OCI-LY3 (cell line): Measurements from ENCODE around the gene GRID1.

ENCODE experiments used
- H2AFZ ChIP-seq: fragments of 200-600, 300-600 bp; shearing (Covaris generic); 2 replicates; pipeline ENCODE4 v1.6.0; 2014; ENCODE audit warnings: antibody characterized with exemption, low read depth, low read length
- H3K27ac ChIP-seq: fragments of 200-600, 300-600 bp; sonication (generic); 2 replicates; pipeline ENCODE4 v1.5.1; 2014; ENCODE audit warnings: mild to moderate bottlenecking, low read length, moderate library complexity, mixed read lengths
- H3K27me3 ChIP-seq: fragments of 200-600, 300-600 bp; sonication (generic); 2 replicates; pipeline ENCODE4 v1.6.1; 2014; ENCODE audit warnings: low read depth, low read length, mixed read lengths
- H3K36me3 ChIP-seq: fragments of 200-600, 300-600 bp; sonication (generic); replicated peaks from 2 replicates; pipeline ENCODE3; 2014; ENCODE audit warnings: low read depth, low read length, mixed read lengths
- H3K4me1 ChIP-seq: fragments of 300-600, 200-600 bp; sonication (generic); 2 replicates; pipeline ENCODE4 v1.6.1; 2014; ENCODE audit warnings: low read length, mixed read lengths
- H3K4me2 ChIP-seq: fragments of 200-600, 300-600 bp; sonication (generic); 2 replicates; pipeline ENCODE4 v1.6.1; 2014; ENCODE audit warnings: low read length, mixed read lengths
- H3K4me3 ChIP-seq: fragments of 300-600, 200-600 bp; sonication (generic); 2 replicates; pipeline ENCODE4 v1.5.1; 2014; ENCODE audit warnings: antibody characterized with exemption, mild to moderate bottlenecking, low read length, moderate library complexity
- H3K79me2 ChIP-seq: fragments of 300-600, 200-600 bp; shearing (Covaris generic); 2 replicates; pipeline ENCODE4 v1.6.1; 2014; ENCODE audit warnings: mild to moderate bottlenecking, low read length, mixed read lengths
- H3K9ac ChIP-seq: fragments of 300-600, 200-600 bp; shearing (Covaris generic); 2 replicates; pipeline ENCODE4 v1.6.0; 2014; ENCODE audit warnings: mild to moderate bottlenecking, low read length, moderate library complexity
- H3K9me3 ChIP-seq: fragments of 200-600, 300-600 bp; shearing (Covaris generic); 2 replicates; pipeline ENCODE4 v1.6.1; 2014; ENCODE audit warnings: low read length, mixed read lengths; ENCODE audit not compliant: insufficient read depth
- H4K20me1 ChIP-seq: fragments of 200-600, 300-600 bp; sonication (generic); 2 replicates; pipeline ENCODE4 v1.6.1; 2016; ENCODE audit warnings: low read length, mixed read lengths; ENCODE audit not compliant: insufficient read depth
- EZH2phosphoT487 ChIP-seq: fragments of 200-600 bp; shearing (Covaris generic); IDR thresholded peaks from 2 replicates; pipeline ENCODE4 v1.6.1; 2018; ENCODE audit warnings: antibody characterized with exemption, mixed run types, low read depth
- TF ChIP-seq, protein P1 (sequence below): fragments of 200-600, 300-600 bp; sonication (generic); IDR thresholded peaks from 2 replicates; pipeline ENCODE4 v1.5.1; 2014; ENCODE audit warnings: antibody characterized with exemption, low read length, low read depth

The GRID1 gene

DNA sequence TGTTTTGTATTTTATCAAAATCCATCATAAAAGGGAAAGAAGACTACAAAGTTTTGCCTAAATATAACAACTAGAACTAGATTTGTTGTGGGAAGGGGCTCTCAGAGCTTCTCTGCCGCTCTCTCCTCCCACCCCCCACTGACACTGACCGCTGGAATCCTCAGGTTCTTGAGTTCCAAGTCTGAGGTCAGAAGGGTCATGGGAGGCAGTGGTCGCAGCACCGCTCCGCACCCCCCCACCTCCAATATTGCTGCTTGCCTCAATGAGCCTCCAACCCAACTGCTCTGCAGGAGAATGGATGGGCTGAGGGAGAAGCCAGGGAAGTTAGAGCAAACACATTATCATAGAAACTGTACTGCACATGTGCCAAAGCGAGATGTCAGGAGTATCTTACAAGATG lies 359.4 kb downstream of the GRID1 start:
- Histone ChIP-seq H3K4me2 (no peak overlapping the region), H3K27ac (no peak overlapping the region), H3K9me3 (no peaks in the 10 kb centered on the region), H3K79me2 (no peaks in the 10 kb centered on the region), H3K36me3 (no peaks in the 10 kb centered on the region), H3K4me1 (no peaks in the 10 kb centered on the region), H4K20me1 (no peaks in the 10 kb centered on the region), H3K27me3 (no peaks in the 10 kb centered on the region), H3K9ac (no peak overlapping the region), H2AFZ (no peak overlapping the region), H3K4me3 (no peak overlapping the region)
- no peak for TF ChIP-seq EZH2phosphoT487
- TF ChIP-seq, protein P1, sequence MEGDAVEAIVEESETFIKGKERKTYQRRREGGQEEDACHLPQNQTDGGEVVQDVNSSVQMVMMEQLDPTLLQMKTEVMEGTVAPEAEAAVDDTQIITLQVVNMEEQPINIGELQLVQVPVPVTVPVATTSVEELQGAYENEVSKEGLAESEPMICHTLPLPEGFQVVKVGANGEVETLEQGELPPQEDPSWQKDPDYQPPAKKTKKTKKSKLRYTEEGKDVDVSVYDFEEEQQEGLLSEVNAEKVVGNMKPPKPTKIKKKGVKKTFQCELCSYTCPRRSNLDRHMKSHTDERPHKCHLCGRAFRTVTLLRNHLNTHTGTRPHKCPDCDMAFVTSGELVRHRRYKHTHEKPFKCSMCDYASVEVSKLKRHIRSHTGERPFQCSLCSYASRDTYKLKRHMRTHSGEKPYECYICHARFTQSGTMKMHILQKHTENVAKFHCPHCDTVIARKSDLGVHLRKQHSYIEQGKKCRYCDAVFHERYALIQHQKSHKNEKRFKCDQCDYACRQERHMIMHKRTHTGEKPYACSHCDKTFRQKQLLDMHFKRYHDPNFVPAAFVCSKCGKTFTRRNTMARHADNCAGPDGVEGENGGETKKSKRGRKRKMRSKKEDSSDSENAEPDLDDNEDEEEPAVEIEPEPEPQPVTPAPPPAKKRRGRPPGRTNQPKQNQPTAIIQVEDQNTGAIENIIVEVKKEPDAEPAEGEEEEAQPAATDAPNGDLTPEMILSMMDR, result no peak

DNA sequence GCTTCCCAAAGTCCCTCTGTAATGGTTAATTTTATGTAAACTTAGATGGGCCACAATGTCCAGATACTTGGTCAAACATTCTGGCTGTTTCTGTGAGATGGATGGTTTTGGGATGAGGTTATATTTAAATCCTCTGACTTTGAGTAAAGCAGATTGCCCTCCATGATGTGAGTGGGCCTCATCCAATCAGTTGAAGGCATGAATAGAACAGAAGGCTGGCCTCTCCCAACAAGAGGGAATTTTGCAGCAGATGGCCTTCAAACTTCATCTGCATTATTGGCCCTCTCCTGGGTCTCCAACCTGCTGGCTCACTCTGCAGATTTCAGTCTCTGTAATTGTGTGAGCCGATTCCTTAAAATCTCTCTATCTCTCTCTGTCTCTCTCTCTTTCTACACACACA lies 362.3 kb downstream of the GRID1 start:
- H4K20me1 ChIP-seq, result no peaks in the 10 kb centered on the region
- no peaks in the 10 kb centered on the region for H3K36me3 ChIP-seq
- H3K79me2 ChIP-seq, result no peaks in the 10 kb centered on the region
- no peaks in the 10 kb centered on the region for H3K4me1 ChIP-seq
- no peak overlapping the region for H2AFZ ChIP-seq
- no peak overlapping the region for H3K27ac ChIP-seq
- TF ChIP-seq, protein P1, result no peak
- TF ChIP-seq EZH2phosphoT487, result no peak
- no peak overlapping the region for H3K9ac ChIP-seq
- no peak overlapping the region for H3K4me3 ChIP-seq
- no peak overlapping the region for H3K4me2 ChIP-seq
- H3K27me3 ChIP-seq, result peaks cover 9% of the 10 kb centered on the region; the same call in 1 of the 2 replicates
- H3K9me3 ChIP-seq, result no peaks in the 10 kb centered on the region

DNA sequence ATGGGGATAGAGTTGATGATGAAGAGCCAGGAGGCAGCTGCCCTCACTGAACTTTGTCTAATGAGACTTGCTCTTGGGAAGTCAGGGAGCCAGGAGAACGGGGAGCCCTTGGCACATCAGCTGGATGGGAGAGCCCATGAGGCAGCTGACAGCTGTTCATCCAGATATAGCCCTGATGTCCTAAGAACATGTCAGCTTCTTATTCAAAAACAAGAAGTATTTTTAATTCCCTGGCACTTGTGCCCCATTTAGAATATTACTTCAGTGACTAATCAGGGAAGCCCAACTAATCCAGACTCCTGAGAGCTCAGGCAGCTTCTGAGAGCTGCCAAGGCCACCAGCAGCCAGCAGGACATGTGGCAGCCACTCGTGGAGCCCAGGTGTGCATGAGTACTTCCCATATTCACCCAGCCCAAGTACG lies 363.4 kb downstream of the GRID1 start:
- Histone ChIP-seq H3K4me2 (no peak overlapping the region), H3K9me3 (no peaks in the 10 kb centered on the region), H3K27ac (no peak overlapping the region), H3K4me3 (no peak overlapping the region), H2AFZ (no peak overlapping the region), H3K79me2 (no peaks in the 10 kb centered on the region), H3K36me3 (no peaks in the 10 kb centered on the region), H3K4me1 (no peaks in the 10 kb centered on the region), H4K20me1 (no peaks in the 10 kb centered on the region), H3K27me3 (peaks cover 9% of the 10 kb centered on the region; the same call in 1 of the 2 replicates), H3K9ac (no peak overlapping the region)
- TF ChIP-seq, protein P1, result no peak
- no peak for TF ChIP-seq EZH2phosphoT487

DNA sequence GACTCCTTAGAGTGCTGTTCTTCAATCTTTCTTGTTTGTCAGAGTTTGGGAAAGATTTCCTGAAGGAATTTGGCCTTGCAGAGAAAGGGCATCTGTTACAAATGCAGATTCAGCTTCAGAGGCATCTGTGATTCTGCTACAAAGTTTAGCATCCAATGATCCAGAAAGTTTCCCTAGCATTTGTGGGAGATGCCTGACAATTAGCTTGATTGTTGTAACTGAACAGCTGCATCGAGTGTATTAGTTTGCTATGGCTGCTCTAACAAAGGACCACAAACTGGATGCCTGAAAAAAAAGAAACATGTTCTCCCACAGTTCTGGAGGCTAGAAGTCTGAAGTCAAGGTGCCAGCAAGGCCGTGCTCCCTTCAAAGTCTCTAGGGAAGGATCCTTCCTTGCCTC lies 365.1 kb downstream of the GRID1 start:
- no peak overlapping the region for H2AFZ ChIP-seq
- H3K27ac ChIP-seq, result no peak overlapping the region
- H4K20me1 ChIP-seq, result no peaks in the 10 kb centered on the region
- TF ChIP-seq, protein P1, result no peak
- no peak for TF ChIP-seq EZH2phosphoT487
- H3K4me2 ChIP-seq, result no peak overlapping the region
- no peaks in the 10 kb centered on the region for H3K4me1 ChIP-seq
- H3K79me2 ChIP-seq, result no peaks in the 10 kb centered on the region
- peaks cover 9% of the 10 kb centered on the region; the same call in 1 of the 2 replicates for H3K27me3 ChIP-seq
- H3K4me3 ChIP-seq, result no peak overlapping the region
- H3K9me3 ChIP-seq, result no peaks in the 10 kb centered on the region
- H3K36me3 ChIP-seq, result no peaks in the 10 kb centered on the region
- no peak overlapping the region for H3K9ac ChIP-seq
